ENCODE results near the gene MAP2K3.

Gene MAP2K3

GRCh38 chr17:21282850-21283249 is 1.7 kb upstream of the MAP2K3 start:
- no peak for DNase-seq (ENCODE audit: low read depth in 2 of 2)

GRCh38 chr17:21283482-21284318 is 811 bp upstream of the MAP2K3 start:
- no peak for DNase-seq (ENCODE audit: low read depth in 2 of 2)

- no peak for DNase-seq (ENCODE audit: low read depth in 2 of 2)
Measured at GRCh38 chr17:21285164-21286065, 904 bp downstream of the MAP2K3 start.

GRCh38 chr17:21286066-21286770 is 1.7 kb downstream of the MAP2K3 start:
- no peak for DNase-seq (ENCODE audit: low read depth in 2 of 2)

- DNase-seq (ENCODE audit: low read depth in 2 of 2): no peak
Measured at GRCh38 chr17:21286909-21287702, 2.6 kb downstream of the MAP2K3 start.

- peak; percentile 96 to 97 for DNase-seq (ENCODE audit: low read depth in 2 of 2)
Measured at GRCh38 chr17:21287703-21288449, 3.4 kb downstream of the MAP2K3 start.

GRCh38 chr17:21288571-21289017 is 4.1 kb downstream of the MAP2K3 start:
- DNase-seq (ENCODE audit: low read depth in 2 of 2): no peak

GRCh38 chr17:21289175-21289901 is 4.8 kb downstream of the MAP2K3 start:
- no peak for DNase-seq (ENCODE audit: low read depth in 2 of 2)

- no peak for DNase-seq (ENCODE audit: low read depth in 2 of 2)
Measured at GRCh38 chr17:21289902-21290571, 5.5 kb downstream of the MAP2K3 start.

GRCh38 chr17:21291357-21291756 is 6.8 kb downstream of the MAP2K3 start:
- no peak for DNase-seq (ENCODE audit: low read depth in 2 of 2)

- DNase-seq (ENCODE audit: low read depth in 2 of 2): no peak
Measured at GRCh38 chr17:21291862-21292261, 7.4 kb downstream of the MAP2K3 start.

- DNase-seq (ENCODE audit: low read depth in 2 of 2): no peak
Measured at GRCh38 chr17:21292867-21293830, 8.6 kb downstream of the MAP2K3 start.

GRCh38 chr17:21293831-21294210 is 9.3 kb downstream of the MAP2K3 start:
- no peak for DNase-seq (ENCODE audit: low read depth in 2 of 2)

- no peak for DNase-seq (ENCODE audit: low read depth in 2 of 2)
Measured at GRCh38 chr17:21294321-21295035, 10.0 kb downstream of the MAP2K3 start.

- DNase-seq (ENCODE audit: low read depth in 2 of 2): no peak
Measured at GRCh38 chr17:21295036-21295952, 10.8 kb downstream of the MAP2K3 start.

All from activated CD8-positive, alpha-beta memory T cell treated with anti-CD3 and anti-CD28 coated beads for 4 hours (primary cell).